Osteoblast (primary cell): ENCODE results near the gene SCARF1. TPM values are rescaled to one million over a fixed set of nuclear protein-coding genes. Genes with fewer than 3 reads are reported as not detected.
"Not testable (repeated sequence)": the region's sequence is repeated elsewhere in the genome, so short reads cannot be mapped to it uniquely, and the experiment has no call there.

Experiments used
- DNase-seq: peaks from one replicate; pipeline ENCODE4 v3.0.0; 2011; ENCODE audit warnings: low spot score, mixed read lengths; ENCODE audit not compliant: insufficient read length; ENCODE audit errors: missing footprints
- H2AFZ ChIP-seq: 2 replicates; pipeline ENCODE4 v1.6.0; 2011; ENCODE audit warnings: mild to moderate bottlenecking, low read length
- H3K27ac ChIP-seq: 2 replicates; pipeline ENCODE4 v1.5.1; 2011; ENCODE audit warnings: mild to moderate bottlenecking, low read depth, low read length, moderate library complexity
- H3K27me3 ChIP-seq: 2 replicates; pipeline ENCODE4 v1.6.0; 2012; ENCODE audit warnings: mild to moderate bottlenecking, control low read depth, inconsistent platforms, low read length, moderate library complexity; ENCODE audit not compliant: insufficient read depth
- H3K36me3 ChIP-seq: 2 replicates; pipeline ENCODE4 v1.5.1; 2011; ENCODE audit warnings: mild to moderate bottlenecking, low read length, control low read depth, moderate library complexity; ENCODE audit not compliant: insufficient read depth
- H3K4me1 ChIP-seq: 2 replicates; pipeline ENCODE4 v1.5.1; 2011; ENCODE audit warnings: mild to moderate bottlenecking, low read length, control low read depth, moderate library complexity; ENCODE audit not compliant: insufficient read depth
- H3K4me2 ChIP-seq: 2 replicates; pipeline ENCODE4 v1.6.0; 2011; ENCODE audit warnings: mild to moderate bottlenecking, low read length; ENCODE audit not compliant: insufficient read depth
- H3K4me3 ChIP-seq: fragments of 200-600 bp; sonication (generic); 3 replicates; pipeline ENCODE4 v1.5.1; 2012; ENCODE audit warnings: mild to moderate bottlenecking, low read length, inconsistent platforms; ENCODE audit not compliant: insufficient read depth
- H3K79me2 ChIP-seq: 2 replicates; pipeline ENCODE4 v1.6.0; 2012; ENCODE audit warnings: mild to moderate bottlenecking, low read length, control low read depth, inconsistent platforms; ENCODE audit not compliant: insufficient read depth
- H3K9me3 ChIP-seq: 2 replicates; pipeline ENCODE4 v1.5.1; 2011; ENCODE audit warnings: low read depth, low read length, control low read depth
- H4K20me1 ChIP-seq: 2 replicates; pipeline ENCODE4 v1.6.0; 2012; ENCODE audit warnings: mild to moderate bottlenecking, low read length, control low read depth; ENCODE audit not compliant: insufficient read depth
- CTCF ChIP-seq: IDR thresholded peaks from 2 replicates; pipeline ENCODE4 v1.5.1; 2011; ENCODE audit warnings: mild to moderate bottlenecking, low read depth, low read length, moderate library complexity; ENCODE audit errors: extremely low read depth
- total RNA-seq: library from RNA; depleted of rRNA; stranded (reverse); fragments of >200 nt; gene quantifications from 2 replicates; pipeline ENCODE4 v1.2.3, GENCODE V29; 2012

SCARF1 gene
- total RNA-seq, 1 donor: 1.4 TPM

GRCh38 chr17:1676401-1676800, 30.9 kb upstream of the SCARF1 start:
- H3K79me2 ChIP-seq: peaks cover 33% of the 10 kb centered on the region
- H4K20me1 ChIP-seq: peaks cover 34% of the 10 kb centered on the region
- no peak overlapping the region for H3K4me3 ChIP-seq
- TF ChIP-seq CTCF: no peak
- H3K27me3 ChIP-seq: no peaks in the 10 kb centered on the region
- H3K4me1 ChIP-seq: no peaks in the 10 kb centered on the region
- no peak overlapping the region for H2AFZ ChIP-seq
- no peaks in the 10 kb centered on the region for H3K9me3 ChIP-seq
- no peak for DNase-seq
- no peak overlapping the region for H3K27ac ChIP-seq
- peaks cover 97% of the 10 kb centered on the region for H3K36me3 ChIP-seq
- H3K4me2 ChIP-seq: no peak overlapping the region

- DNase-seq: peak; percentile 43
- H3K4me1 ChIP-seq: peaks cover 6% of the 10 kb centered on the region
- TF ChIP-seq CTCF: no peak
- no peak overlapping the region for H3K4me3 ChIP-seq
- H3K79me2 ChIP-seq: peaks cover 17% of the 10 kb centered on the region
- no peaks in the 10 kb centered on the region for H3K9me3 ChIP-seq
- peaks cover 86% of the 10 kb centered on the region for H3K36me3 ChIP-seq
- H4K20me1 ChIP-seq: peaks cover 21% of the 10 kb centered on the region
- H2AFZ ChIP-seq: no peak overlapping the region
- no peaks in the 10 kb centered on the region for H3K27me3 ChIP-seq
- no peak overlapping the region for H3K4me2 ChIP-seq
- H3K27ac ChIP-seq: no peak overlapping the region
Observed at GRCh38 chr17:1673041-1673785, 27.7 kb upstream of the SCARF1 start.

GRCh38 chr17:1663934-1664333, 18.4 kb upstream of the SCARF1 start:
- H3K4me1 ChIP-seq, H4K20me1 ChIP-seq: not testable (repeated sequence)

GRCh38 chr17:1661045-1661444, 15.5 kb upstream of the SCARF1 start:
- Histone ChIP-seq H3K79me2 (peaks cover 6% of the 10 kb centered on the region), H3K36me3 (peaks cover 76% of the 10 kb centered on the region)

More at GRCh38 chr17:1663934-1664333, 18.4 kb upstream of the SCARF1 start:
- peaks cover 19% of the 10 kb centered on the region for H3K79me2 ChIP-seq
- H3K4me2 ChIP-seq, H3K9me3 ChIP-seq, H3K4me3 ChIP-seq, H2AFZ ChIP-seq, H3K27me3 ChIP-seq, H3K27ac ChIP-seq: not testable (repeated sequence)
- peak; percentile 80 for DNase-seq
- H3K36me3 ChIP-seq: peaks cover 71% of the 10 kb centered on the region

More at GRCh38 chr17:1661045-1661444, 15.5 kb upstream of the SCARF1 start:
- H3K9me3 ChIP-seq: no peaks in the 10 kb centered on the region
- no peak for TF ChIP-seq CTCF
- no peak overlapping the region for H3K27ac ChIP-seq
- H2AFZ ChIP-seq: no peak overlapping the region
- DNase-seq: no peak
- no peaks in the 10 kb centered on the region for H3K27me3 ChIP-seq
- H3K4me1 ChIP-seq: no peaks in the 10 kb centered on the region
- H3K4me3 ChIP-seq: no peak overlapping the region
- no peak overlapping the region for H3K4me2 ChIP-seq
- H4K20me1 ChIP-seq: peaks cover under 1% of the 10 kb centered on the region
